ENCODE results near the gene FAM181A.

The FAM181A gene

GRCh38 chr14:93962701-93963601 lies 35.8 kb downstream of the FAM181A start:
- no peak for DNase-seq (ENCODE audit: low read depth)

- no peak for DNase-seq (ENCODE audit: low read depth)
These were observed 36.5 kb downstream of the FAM181A start for GRCh38 chr14:93963692-93964091.

- DNase-seq (ENCODE audit: low read depth) = no peak
These were observed 37.1 kb downstream of the FAM181A start for GRCh38 chr14:93964281-93964680.

GRCh38 chr14:93964820-93965286 lies 37.7 kb downstream of the FAM181A start:
- DNase-seq (ENCODE audit: low read depth) = no peak

GRCh38 chr14:93965287-93965821 lies 38.2 kb downstream of the FAM181A start:
- DNase-seq (ENCODE audit: low read depth) = peak; percentile 82

- DNase-seq (ENCODE audit: low read depth) = no peak
These were observed 38.9 kb downstream of the FAM181A start for GRCh38 chr14:93965946-93966474.

GRCh38 chr14:93967637-93968250 lies 40.6 kb downstream of the FAM181A start:
- no peak for DNase-seq (ENCODE audit: low read depth)

GRCh38 chr14:93969082-93969828 lies 42.1 kb downstream of the FAM181A start:
- DNase-seq (ENCODE audit: low read depth) = no peak

- DNase-seq (ENCODE audit: low read depth) = no peak
These were observed 43.4 kb downstream of the FAM181A start for GRCh38 chr14:93970585-93970964.

- no peak for DNase-seq (ENCODE audit: low read depth)
These were observed 44.0 kb downstream of the FAM181A start for GRCh38 chr14:93970965-93971634.

GRCh38 chr14:93971635-93972027 lies 44.5 kb downstream of the FAM181A start:
- DNase-seq (ENCODE audit: low read depth) = no peak

- no peak for DNase-seq (ENCODE audit: low read depth)
These were observed 45.6 kb downstream of the FAM181A start for GRCh38 chr14:93972618-93973205.

GRCh38 chr14:93973607-93974006 lies 46.5 kb downstream of the FAM181A start:
- no peak for DNase-seq (ENCODE audit: low read depth)

- DNase-seq (ENCODE audit: low read depth) = no peak
These were observed 47.2 kb downstream of the FAM181A start for GRCh38 chr14:93974299-93974698.

- DNase-seq (ENCODE audit: low read depth) = no peak
These were observed 47.7 kb downstream of the FAM181A start for GRCh38 chr14:93974833-93975232.

GRCh38 chr14:93975791-93976476 lies 48.8 kb downstream of the FAM181A start:
- no peak for DNase-seq (ENCODE audit: low read depth)

GRCh38 chr14:93976477-93977057 lies 49.4 kb downstream of the FAM181A start, which contains the start of gene ASB2:
ASB2 (minus strand) TSS chr14:93976570; CDS start chr14:93964539, 12,031 bp downstream.
- DNase-seq (ENCODE audit: low read depth) = no peak

- DNase-seq (ENCODE audit: low read depth) = no peak
These were observed 50.0 kb downstream of the FAM181A start for GRCh38 chr14:93977171-93977570.

GRCh38 chr14:93977790-93978581 lies 50.8 kb downstream of the FAM181A start:
- DNase-seq (ENCODE audit: low read depth) = no peak
